ENCODE results near the gene PHLDB1.

Gene PHLDB1

DNA sequence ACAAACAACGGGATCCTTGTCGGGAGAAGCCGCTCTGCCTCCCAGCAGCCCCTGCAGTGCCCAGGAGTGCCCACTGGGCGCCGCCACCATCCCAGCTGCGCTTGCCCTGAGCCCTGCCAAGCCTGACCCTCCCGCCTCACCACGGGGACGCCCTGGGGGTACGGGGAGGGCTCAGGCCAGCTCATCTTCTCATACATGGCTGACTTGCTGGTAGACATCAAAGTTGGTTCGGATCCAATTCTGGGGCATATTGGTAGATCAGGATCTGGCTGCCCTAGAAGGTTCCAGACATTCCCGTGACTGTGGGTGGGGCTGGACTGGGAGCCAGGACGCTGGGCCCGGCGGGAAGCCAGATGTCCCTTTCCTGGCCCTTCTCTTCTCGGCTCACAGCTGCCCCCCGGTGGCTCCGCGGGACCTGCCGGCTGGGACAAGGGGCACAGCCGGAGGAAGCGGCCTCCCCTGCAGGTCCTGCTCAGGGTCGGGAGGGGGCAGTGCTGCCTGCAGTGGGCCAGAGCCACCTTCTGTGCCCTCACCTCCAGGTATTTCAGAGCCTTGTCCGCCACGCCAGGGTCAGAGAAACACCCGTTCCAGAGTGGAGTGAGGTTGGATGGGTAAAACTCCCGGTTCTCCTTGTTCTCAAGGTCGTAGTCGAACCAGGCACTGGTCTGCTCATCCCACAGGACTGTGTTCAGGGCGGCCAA, 82.6 kb downstream of the PHLDB1 start:
- peak; percentile 89 for DNase-seq

DNA sequence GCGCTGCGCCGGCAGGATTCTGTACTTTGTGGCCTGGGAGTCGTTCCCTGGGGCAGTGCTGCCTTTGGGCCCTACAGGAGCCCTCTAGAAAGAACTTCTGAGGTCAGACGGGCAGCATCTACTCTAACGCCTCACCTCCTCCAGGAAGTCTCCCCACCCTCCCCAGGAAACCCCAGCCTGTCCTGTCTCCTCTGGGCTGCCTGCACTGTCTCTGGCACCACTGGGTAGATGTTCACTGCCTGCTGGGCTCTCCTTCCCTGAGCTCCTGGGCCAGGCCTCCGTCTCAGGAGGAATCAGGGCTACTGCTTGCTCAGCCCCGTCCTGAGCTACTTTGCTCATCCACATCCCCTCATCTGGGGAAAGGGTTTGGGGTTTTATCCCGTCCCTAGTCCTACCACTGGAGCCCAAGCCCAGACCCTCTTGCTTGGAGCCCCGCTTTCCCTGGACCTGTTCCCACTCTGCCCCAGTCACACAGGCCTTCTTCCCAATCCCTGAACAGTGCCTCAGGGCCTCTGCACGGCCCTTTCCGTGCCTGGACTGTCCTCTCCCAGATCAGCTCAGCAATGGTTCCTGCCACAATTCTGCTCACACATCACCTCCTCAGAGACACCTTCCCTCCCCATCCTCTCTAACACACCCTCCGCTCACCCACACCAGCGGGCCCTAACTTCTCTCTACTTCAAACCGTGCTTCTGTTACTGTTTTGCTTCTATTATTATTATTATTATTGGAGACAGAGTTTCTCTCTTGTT, 83.3 kb downstream of the PHLDB1 start:
- no peak for DNase-seq

DNA sequence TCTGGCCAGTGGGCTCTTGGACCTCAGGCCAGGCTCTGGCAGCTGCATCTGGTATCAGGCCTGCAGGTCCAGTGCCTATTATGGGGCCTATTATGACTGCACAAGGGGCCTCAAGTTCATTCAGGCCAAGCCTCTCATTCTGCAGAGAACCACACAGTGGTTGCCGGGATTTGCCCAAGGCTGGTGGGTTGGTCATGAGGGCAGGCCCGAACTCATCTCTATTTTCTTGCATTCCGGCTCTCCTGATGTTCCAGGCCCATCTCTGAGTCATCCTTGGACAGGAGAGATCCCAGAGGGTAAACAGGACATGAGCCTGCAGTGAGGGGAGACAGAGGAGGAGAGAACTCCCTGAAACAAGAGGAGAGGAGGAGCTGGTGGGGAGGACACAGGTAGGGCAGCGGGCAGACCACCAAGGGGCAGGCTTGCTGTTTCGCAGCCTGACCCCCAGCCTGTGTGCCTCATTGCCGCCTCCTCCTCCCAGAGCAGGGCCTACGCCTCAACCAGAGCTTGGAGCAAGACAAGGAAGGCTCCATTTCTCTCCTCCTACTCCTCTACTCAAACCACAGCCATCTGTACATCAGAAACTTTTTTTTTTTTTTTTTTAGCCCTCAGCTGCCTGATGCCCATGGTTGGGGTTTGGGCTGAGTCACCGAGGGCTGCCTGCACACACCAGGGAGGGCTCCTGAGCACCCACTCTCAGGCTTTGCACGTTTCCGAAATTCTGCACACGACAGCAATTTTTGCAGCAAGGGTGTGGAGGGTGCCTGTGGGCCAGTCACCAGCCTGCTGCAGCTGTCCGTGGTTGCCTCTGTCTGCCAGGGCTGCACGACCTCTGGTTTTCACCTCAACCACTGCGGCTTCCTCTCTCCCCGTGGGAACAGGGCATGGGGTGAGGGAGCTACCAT, 84.8 kb downstream of the PHLDB1 start:
- DNase-seq, result peak; percentile 17

DNA sequence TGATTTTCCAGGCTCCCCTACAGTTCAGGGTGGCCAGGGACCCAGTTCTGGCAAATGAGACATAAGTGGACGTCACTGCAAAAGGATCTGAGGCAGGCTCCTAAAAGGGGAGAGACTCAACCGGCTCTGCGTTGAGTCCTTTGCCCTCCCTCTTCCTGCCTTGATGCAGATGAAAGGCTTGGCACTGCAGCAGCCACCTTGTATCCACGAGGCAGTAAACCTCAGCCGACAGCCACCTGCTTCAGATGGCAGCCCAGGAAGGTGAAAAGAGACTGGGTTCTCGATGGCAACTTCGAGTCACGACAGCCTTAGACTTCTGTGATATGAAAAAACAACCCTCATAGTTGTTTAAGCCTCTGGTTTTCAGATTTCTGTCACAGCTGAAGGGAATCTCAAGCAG, 86.8 kb downstream of the PHLDB1 start:
- DNase-seq, result no peak

DNA sequence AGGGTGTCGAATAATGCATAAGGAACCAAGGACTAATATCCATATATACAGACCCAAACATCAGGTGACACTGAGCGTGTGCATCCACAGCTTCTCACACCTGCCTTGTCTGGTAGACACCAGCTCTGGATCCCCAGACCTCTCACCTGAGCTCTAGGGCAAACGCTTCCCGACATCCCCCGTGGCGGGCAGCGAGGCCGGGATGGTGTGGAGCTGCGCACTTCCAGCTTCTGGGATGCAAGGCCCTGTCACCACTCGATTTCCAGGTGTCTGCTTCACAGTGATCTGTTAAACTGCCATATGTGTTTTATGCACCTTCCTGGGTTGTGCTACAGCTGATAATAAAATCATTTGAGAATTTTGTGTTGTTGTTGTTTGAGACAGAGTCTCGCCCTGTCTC, 87.4 kb downstream of the PHLDB1 start:
- no peak for DNase-seq

DNA sequence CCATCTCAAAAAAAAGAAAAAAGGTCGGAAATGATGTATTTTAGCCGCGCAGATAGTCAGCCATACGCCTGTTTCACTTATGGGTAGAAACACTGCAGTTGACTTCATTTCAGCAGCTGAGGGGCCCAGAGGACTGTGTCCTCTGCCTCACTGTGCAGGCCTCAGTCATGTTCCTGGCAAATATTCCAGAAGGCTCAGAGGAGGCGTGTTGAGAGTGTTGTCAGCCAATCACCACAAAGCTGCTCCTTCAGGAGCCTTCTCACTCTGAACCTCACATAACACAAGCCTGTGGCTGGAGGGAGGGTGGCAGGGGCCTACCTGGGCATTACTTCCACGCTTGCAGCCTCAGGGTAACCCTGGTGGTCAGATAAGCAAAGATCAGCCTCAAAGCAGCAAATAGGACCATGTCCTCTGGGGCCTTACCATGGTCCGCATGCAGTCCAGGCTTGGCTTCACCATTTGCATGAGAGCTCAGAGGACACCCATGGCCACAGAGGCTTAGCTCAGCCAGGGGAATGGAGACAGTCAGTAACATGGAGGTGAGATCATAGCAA, 89.3 kb downstream of the PHLDB1 start:
- DNase-seq, result no peak

DNA sequence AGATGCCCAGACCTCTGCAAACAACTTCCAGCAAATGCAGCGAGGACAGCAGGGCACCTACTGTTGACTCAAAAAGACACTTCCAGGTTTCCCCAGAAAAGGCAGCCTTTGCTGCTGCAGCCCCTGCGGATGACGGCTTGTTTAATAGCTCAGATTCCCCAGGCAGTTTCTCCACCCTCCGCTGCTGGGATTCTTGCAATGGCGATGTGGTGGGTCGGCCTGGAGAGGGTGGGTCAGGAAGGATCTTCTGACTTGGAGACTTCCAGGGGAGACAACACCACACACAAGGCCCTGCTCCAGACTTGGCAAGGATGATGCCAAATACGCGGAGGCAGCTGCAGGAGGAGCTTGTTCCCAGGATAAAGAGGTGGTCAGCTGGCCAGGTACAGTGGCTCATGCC, 89.9 kb downstream of the PHLDB1 start:
- no peak for DNase-seq

DNA sequence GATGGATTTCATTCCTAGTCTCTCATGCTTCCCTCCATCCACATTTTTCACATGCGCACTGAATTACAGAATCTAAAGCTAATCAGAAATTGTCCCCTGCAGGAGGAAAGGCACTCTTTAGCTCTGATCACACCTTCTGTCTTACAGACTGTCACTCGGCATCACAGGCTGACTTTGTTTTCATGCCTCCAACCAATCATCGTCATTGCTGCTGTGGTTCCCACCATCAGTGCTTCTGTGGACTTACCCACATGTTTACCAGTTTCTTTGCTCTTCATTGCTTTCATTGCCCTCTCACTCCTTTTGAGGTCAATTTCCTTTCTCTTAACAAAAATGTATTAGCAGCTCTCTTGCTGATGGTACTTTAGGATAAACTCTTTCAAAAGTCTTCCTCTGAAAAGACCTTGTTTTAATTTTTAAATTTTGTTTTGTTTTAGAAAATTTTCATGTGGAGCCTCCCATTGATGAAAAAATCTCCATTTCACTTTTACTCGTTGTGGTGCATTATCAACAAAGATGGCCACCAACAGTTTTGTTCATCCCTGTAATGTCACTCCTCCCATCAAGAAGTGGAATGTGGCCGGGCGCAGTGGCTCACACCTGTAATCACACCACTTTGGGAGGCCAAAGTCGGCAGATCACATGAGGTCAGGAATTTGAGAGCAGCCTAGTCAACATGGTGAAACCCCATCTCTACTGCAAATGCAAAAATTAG, 92.2 kb downstream of the PHLDB1 start:
- no peak for DNase-seq

DNA sequence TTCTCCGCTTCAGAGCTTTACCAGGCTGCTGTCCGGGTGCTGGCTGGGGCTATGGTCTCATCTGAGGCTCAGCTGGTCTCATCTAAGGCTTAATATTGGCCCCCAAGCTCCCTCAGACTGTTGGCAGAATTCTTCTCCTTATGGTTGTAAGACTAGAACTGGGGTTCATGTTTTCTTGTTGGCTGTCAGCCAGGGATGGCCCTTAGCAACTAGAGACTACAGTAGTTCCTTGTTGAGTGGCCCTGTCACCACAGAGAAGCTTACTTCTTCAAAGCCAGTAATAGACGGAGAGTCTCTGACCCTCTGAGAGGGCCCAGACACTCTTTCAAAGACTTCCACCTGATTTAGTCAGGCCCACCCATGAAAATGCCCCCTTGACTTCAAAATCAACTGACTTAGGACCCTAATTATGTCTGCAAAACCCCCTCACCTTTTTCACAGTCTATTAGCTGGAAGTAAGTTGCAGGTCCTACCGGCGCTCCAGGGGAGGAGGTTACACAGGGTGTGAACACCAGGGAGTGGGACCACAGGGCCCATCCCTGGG, 96.2 kb downstream of the PHLDB1 start:
- DNase-seq, result peak; percentile 57

DNA sequence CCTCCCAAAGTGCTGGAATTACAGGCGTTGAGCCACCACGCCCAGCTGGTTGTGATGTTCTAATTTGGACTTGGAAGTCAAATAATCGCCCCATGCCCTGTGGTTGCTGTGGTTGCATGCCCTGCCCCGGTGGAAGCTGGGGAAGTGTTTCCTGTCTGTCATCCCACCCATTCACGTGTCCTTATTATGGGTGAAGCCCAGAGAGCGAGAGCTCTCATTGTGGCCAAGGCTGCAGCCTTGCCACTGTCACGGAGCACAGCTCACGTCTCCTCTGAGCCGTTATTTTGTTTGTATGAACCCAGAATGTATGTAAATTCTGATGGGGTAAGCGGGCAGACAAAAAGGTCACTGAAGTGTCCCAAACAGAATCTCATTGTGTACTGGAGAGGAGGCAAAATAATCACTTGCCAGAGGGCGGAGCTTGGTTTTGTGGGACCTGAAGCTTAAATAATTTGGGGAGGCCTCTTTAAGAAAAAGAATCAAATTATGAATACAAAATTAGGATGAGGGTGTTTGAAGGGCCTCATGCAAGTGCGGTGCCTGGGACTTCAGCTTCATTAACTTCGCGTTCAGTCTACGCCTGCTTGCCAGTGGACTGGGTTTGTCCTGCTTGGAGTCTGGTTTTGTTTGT, 97.8 kb downstream of the PHLDB1 start:
- DNase-seq, result peak; percentile 71

DNA sequence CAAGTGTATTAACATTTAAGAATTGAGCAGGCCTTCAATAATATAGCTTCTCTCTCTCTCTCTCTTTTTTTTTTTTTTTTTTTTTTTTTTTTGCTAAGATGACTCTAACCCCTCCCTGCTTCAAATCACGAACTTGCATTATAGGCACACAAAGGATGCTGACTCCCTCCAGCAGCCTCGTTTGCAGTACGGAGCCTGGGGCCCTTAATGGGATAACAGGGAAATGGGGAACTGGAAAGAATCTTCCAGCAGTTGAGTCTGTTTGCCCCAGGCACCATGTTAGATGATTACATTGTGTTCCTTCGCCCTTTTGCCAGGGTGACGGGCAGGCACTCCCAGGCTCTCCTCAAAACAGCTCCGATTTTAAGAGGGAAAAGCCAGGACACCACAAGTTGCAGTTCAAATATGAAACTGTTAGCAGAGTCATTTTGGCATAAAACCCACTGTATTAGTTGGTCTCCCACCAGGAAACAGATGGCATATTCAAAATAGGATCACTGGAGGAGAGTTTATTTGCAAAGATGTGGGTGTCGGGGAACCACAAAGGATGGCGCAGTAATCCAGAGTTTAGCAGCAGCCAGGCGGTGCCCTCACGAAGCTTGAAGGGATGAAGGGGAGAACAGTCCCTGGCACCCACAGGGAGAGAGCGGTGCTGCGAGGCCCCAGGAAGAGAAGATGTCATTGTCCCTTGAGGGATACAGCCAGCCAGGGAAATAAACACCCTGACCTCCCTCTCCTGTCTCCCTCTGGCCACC, 98.6 kb downstream of the PHLDB1 start:
- DNase-seq, result no peak

DNA sequence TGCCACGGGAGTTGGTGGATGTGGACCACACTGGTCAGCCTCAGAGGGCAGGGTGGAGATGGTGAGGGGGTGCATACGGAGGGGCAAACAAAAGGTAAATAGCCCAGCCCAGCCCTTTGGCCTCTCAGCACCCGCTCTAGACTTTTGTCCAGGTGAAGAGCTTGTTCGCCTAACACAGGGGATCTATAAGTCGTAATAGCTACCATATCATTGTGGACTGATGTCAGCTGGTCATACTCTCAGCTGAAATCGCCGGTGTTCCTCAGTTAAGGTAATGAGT, 99.1 kb downstream of the PHLDB1 start:
- no peak for DNase-seq

All from hematopoietic multipotent progenitor cell treated with erythropoietin and hydrocortisone succinate and interleukin-3 and kit ligand, for 6 days (in vitro differentiated cells).